Hepatocyte (in vitro differentiated cells): ENCODE results near the gene HPS4.

Experiments
- CTCF ChIP-seq: fragments of 200-600 bp; sonication (generic); IDR thresholded peaks from 2 replicates; pipeline ENCODE4 v1.5.1; 2016; ENCODE audit warnings: antibody characterized with exemption, mild to moderate bottlenecking; ENCODE audit not compliant: poor library complexity
- EZH2phosphoT487 ChIP-seq: fragments of 200-600 bp; sonication (generic); IDR thresholded peaks from one replicate; pipeline ENCODE4 v1.6.1; 2018; ENCODE audit warnings: antibody characterized with exemption, mild to moderate bottlenecking, low read depth, moderate library complexity; ENCODE audit not compliant: unreplicated experiment, severe bottlenecking

GRCh38 chr22:26474682-26475081, 8.9 kb downstream of the HPS4 start:
- TF ChIP-seq CTCF (no peak), EZH2phosphoT487 (no peak)
